Central memory CD8-positive, alpha-beta T cell (primary cell): Measurements from ENCODE around the gene ATR.
"Not testable (repeated sequence)": the region's sequence is repeated elsewhere in the genome, so short reads cannot be mapped to it uniquely, and the experiment has no call there.

Experiments used
- ATAC-seq: fragments of 150-1000 bp; cut with Tn5 transposase; replicated peaks from 2 replicates; pipeline ENCODE4 v1.10.0; 2022; ENCODE audit warnings: mild to moderate bottlenecking, moderate FRiP score, moderate number of reproducible peaks; ENCODE audit not compliant: poor library complexity, severe bottlenecking; ENCODE audit errors: extremely low read depth
- DNase-seq, 2 donors: peaks; one replicate each; pipeline ENCODE4 v3.0.0; 2021; ENCODE audit warnings: low spot score in 2 of 2
- H3K27ac Mint-ChIP-seq: one replicate; pipeline ENCODE4 v1.8.0; 2022; ENCODE audit warnings: low read depth, mild to moderate bottlenecking, moderate library complexity, mixed read lengths
- H3K27me3 Mint-ChIP-seq: one replicate; pipeline ENCODE4 v1.8.0; 2022; ENCODE audit warnings: mixed read lengths
- H3K36me3 Mint-ChIP-seq: one replicate; pipeline ENCODE4 v1.8.0; 2022; ENCODE audit warnings: mild to moderate bottlenecking, moderate library complexity, mixed read lengths; ENCODE audit not compliant: insufficient read depth
- H3K4me1 Mint-ChIP-seq: one replicate; pipeline ENCODE4 v1.8.0; 2022; ENCODE audit warnings: mixed read lengths
- H3K4me3 Mint-ChIP-seq: one replicate; pipeline ENCODE4 v1.8.0; 2022; ENCODE audit warnings: mild to moderate bottlenecking, moderate library complexity, mixed read lengths
- H3K9me3 Mint-ChIP-seq: one replicate; pipeline ENCODE4 v1.8.0; 2022; ENCODE audit warnings: mixed read lengths

ATR gene

DNA sequence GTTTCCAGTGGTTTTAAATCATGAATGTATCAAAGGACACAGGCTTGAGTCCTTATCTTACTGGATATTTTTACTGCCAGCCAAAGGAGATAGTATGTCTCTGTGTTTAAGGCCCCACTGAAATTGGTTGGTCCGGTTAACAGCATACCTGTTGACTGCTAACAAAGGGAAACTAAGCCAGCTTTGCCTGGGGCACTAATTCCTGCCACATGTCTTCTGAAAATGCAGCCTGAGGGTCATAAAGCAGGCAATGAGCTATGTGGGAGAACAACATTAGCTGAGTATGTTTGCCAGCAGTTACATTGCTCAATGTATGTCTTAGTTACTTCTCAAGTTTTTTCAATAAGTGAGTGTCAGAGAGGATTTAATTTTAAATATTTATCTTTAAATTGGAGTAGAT lies 30.1 kb upstream of the ATR start:
- no peaks in the 10 kb centered on the region for H3K36me3 Mint-ChIP-seq
- no peak for DNase-seq
- H3K27me3 Mint-ChIP-seq = no peaks in the 10 kb centered on the region
- no peak overlapping the region for H3K27ac Mint-ChIP-seq
- ATAC-seq = no peak
- H3K4me1 Mint-ChIP-seq = no peaks in the 10 kb centered on the region
- no peak overlapping the region for H3K4me3 Mint-ChIP-seq
- no peaks in the 10 kb centered on the region for H3K9me3 Mint-ChIP-seq

DNA sequence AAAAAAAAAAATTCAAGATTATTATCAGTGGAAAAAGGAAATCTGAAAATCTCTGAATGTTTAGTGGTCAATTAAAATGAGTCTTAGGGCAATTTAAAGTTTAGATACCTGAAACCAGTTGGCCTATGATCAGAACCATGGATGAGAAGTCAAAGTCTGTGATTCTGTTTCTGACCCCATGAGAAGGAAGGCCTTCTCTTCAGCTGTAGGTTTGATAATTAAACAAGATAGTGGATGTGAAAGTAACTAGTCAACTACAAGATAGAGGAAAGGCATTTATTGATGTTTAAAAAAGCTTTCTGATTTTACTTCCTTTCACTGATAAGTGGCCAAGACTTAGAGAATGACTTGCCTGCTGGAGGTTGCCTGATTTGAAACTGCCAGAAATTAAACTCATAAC lies 26.4 kb upstream of the ATR start:
- H3K9me3 Mint-ChIP-seq = no peaks in the 10 kb centered on the region
- no peaks in the 10 kb centered on the region for H3K27me3 Mint-ChIP-seq
- H3K36me3 Mint-ChIP-seq = no peaks in the 10 kb centered on the region
- H3K27ac Mint-ChIP-seq = no peak overlapping the region
- no peak for ATAC-seq
- no peak overlapping the region for H3K4me3 Mint-ChIP-seq
- no peak for DNase-seq
- H3K4me1 Mint-ChIP-seq = no peaks in the 10 kb centered on the region

DNA sequence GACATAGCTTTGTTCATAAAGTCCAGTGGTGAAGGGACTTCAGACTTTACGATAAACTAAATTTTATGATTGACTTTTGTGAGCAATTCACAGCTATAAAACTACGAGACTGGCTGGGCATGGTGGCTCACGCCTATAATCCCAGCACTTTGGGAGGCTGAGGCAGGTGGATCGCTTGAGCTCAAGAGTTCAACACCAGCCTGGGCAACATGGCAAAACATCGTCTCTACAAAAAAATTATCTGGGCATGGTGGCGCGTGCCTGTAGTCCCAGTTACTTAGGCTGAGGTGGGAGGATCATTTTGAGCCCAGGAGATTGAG lies 24.8 kb upstream of the ATR start:
- not testable (repeated sequence) for DNase-seq, H3K4me1 Mint-ChIP-seq, H3K9me3 Mint-ChIP-seq, H3K4me3 Mint-ChIP-seq, ATAC-seq, H3K36me3 Mint-ChIP-seq, H3K27me3 Mint-ChIP-seq, H3K27ac Mint-ChIP-seq

DNA sequence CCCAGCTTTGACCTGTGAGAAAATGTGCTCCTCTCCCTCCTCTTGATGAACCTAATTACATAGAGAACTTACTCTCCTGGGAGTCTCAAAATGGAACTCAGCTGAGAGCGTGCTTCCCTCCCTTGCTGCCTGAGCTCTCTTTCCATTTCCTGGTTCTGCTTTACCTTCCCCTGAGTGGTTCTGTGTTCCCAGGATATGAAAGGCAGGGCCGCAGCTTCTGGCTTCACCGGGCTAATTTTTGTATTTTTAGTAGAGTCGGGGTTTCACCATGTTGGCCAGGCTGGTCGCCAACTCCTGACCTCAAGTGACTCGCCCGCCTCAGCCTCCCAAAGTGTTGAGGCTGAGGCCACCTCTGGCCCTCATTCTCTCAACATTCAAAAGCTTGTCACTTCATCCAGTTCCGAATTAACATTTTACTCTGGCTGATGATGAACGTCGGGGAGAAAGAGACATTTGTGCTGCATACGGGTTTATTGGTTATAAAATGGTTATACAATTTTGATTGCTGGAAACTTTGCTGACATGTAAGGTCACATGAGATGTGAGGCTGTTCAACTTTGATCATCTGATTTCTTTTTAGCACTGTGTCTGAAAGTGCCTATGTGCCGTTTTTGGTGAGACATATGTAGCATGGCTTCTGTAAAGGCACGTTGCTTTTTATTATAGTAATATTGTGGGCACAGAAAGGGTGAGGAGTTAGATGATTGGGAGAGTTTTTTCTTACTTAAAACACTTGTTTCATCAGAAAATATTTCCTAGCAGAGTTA lies 24.3 kb upstream of the ATR start:
- ATAC-seq = no peak
- Mint-ChIP-seq H3K27me3 (no peaks in the 10 kb centered on the region), H3K9me3 (no peaks in the 10 kb centered on the region), H3K36me3 (no peaks in the 10 kb centered on the region), H3K4me3 (no peak overlapping the region), H3K27ac (no peak overlapping the region), H3K4me1 (peaks cover 4% of the 10 kb centered on the region)
- DNase-seq = no peak

DNA sequence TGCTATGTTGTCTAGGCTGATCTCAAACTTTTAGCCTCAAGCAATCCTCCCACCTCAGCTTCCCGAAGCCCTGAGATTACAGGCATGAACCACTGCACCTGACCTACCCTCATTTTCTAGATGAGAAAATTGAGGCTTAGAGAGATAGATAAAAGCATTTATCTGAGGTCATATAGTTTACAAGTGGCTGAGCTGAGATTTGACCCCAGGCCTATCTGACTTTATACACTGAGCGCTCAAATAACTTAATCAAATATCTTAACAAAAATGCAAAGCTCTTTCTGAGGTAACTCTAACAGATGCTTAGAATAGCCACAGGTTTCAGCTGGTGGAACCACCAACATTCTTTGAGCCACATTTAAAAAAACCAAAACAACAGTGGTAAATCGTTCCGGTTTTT lies 23.2 kb upstream of the ATR start:
- Mint-ChIP-seq H3K4me1 (peaks cover 7% of the 10 kb centered on the region), H3K36me3 (no peaks in the 10 kb centered on the region), H3K9me3 (no peaks in the 10 kb centered on the region), H3K27ac (no peak overlapping the region), H3K27me3 (no peaks in the 10 kb centered on the region), H3K4me3 (no peak overlapping the region)
- no peak for ATAC-seq
- no peak for DNase-seq

DNA sequence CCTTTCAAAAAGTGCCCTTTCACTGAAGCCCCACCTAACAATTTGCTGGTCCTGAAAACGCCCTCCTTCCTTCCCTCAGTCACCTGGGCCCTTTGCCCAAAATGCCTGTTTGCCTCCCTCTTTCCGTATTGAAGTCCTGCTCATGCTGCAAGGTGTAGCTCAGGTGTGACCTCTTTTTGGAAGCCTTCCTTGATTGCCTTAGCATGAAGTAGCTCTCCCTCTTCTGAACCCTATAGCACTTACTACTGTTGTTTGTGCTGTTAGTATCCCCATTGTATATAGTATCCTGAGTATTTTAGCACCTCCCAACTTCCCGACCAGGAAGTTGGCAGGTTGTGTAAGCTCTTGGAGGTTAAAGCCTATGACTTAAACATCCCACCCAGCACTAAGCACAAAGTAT lies 19.4 kb upstream of the ATR start:
- no peaks in the 10 kb centered on the region for H3K9me3 Mint-ChIP-seq
- H3K27ac Mint-ChIP-seq = no peak overlapping the region
- peaks cover 9% of the 10 kb centered on the region for H3K27me3 Mint-ChIP-seq
- peak overlapping the region; percentile 1 for H3K4me3 Mint-ChIP-seq
- peaks cover 7% of the 10 kb centered on the region for H3K36me3 Mint-ChIP-seq
- H3K4me1 Mint-ChIP-seq = peaks cover 10% of the 10 kb centered on the region
- ATAC-seq = no peak
- DNase-seq = no peak

DNA sequence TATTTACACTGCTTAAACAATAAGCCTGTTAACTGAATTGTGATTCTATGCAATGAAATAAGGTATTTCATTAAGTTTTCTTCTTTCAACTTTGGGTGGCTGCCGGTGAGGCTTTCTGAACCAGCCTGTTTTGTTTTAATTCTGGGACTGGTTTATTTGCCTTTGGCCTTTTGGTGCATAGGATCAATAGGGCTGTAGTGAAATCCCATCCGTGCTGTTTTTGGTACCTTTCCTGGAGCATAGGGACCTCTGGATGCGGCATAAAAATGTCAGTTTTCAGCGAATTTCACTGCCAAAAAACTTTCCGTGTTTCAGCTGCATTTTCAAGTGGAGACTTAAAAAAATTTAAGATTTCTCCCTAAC lies 18.2 kb upstream of the ATR start:
- peak overlapping the region; percentile 88 for H3K27ac Mint-ChIP-seq
- DNase-seq (no peak), ATAC-seq (no peak)
- peaks cover 7% of the 10 kb centered on the region for H3K36me3 Mint-ChIP-seq
- H3K9me3 Mint-ChIP-seq = no peaks in the 10 kb centered on the region
- H3K4me3 Mint-ChIP-seq = peak overlapping the region; percentile 98
- H3K27me3 Mint-ChIP-seq = peaks cover 9% of the 10 kb centered on the region
- H3K4me1 Mint-ChIP-seq = peaks cover 10% of the 10 kb centered on the region

DNA sequence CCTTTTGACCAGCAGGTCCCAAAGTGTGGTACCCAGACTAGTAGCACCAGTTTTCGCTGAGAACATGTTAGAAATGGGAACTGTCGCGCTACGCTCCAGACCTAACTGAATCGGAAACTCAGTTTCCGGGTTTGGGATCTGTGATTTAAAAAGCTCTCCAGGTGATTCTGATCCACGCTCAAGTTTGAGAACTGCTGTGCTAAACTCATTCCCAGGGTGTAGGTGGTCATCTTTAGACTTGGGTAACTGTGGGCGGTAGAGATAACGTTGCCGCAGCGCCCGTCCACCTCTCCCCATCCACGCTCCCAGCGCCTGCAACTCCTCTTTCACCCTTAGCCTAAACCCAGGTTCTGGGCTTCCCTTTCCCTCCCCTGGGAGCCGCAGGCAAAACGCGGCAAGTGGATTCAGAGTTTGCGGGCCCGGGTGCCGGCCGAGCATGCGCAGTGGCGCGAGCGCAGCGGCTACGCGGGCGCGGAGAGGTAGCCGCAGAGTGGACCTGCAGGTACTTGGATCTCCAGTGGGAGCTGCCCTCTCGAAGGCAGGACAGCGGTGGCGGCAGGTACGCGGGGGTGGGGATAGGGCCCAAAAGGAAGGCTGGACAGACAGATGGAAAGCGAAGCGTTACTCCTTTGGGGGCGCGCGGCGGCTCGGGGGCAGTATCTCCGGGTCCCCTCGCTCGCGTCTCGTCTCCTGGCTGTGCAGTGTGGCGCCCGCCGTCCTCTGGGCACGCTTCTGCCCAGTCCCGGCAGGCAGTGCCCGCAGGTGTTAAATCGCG lies 17.6 kb upstream of the ATR start, which contains the start of gene PLS1:
TSS of gene PLS1 (plus strand) at position 443 of the 775 bp plus-strand sequence. CDS start 67,845 bp downstream, outside the sequence.
- Mint-ChIP-seq H3K36me3 (peaks cover 7% of the 10 kb centered on the region), H3K4me1 (peaks cover 10% of the 10 kb centered on the region), H3K27me3 (peaks cover 9% of the 10 kb centered on the region), H3K9me3 (no peaks in the 10 kb centered on the region), H3K27ac (peak within 1 kb of the TSS; percentile 88), H3K4me3 (peak within 1 kb of the TSS; percentile 98)
- DNase-seq = peak; percentile 77 to 84
- ATAC-seq = peak; percentile 78

DNA sequence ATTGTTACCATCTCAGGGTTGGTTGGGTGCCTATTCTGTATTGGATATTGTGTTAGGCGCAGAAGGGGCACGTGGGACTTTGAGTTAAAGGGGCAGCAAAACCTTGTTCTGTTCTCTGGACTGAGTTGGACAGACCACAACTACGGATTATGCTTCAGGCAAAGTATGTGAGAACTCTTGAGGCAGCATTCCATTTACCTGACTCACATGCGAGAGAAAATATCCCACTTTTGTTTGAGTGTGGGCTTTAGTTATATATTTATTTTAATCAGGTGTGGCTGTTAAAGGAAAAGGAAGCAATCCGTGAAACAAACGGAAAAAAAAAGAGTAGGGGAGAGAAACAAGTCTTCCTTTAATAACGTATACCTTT lies 17.0 kb upstream of the ATR start:
- H3K4me3 Mint-ChIP-seq = peak overlapping the region; percentile 98
- peak overlapping the region; percentile 88 for H3K27ac Mint-ChIP-seq
- no peak for ATAC-seq
- peaks cover 7% of the 10 kb centered on the region for H3K36me3 Mint-ChIP-seq
- H3K27me3 Mint-ChIP-seq = peaks cover 14% of the 10 kb centered on the region
- H3K9me3 Mint-ChIP-seq = no peaks in the 10 kb centered on the region
- H3K4me1 Mint-ChIP-seq = peaks cover 10% of the 10 kb centered on the region
- DNase-seq = no peak

DNA sequence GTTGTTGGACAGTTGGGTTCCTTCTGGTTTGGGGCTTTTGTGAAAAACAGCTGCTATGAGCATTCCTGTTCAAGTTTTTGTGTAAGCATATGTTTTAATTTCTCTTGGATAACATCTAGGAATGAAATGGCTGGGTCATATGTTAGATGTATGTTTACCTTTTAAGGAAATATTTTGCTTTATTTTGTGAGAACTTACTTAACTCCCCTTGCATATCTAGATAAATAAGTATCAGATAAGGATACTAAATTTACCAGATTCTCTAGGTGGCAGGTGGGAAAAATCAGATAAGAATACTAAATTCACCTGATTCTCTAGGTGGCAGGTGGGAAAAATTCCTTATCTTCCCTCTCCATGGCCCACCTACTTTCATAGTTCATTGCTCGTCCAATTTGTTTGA lies 16.6 kb upstream of the ATR start:
- Mint-ChIP-seq H3K36me3 (peaks cover 7% of the 10 kb centered on the region), H3K9me3 (no peaks in the 10 kb centered on the region), H3K4me3 (peak overlapping the region; percentile 98), H3K27me3 (peaks cover 17% of the 10 kb centered on the region), H3K27ac (peak overlapping the region; percentile 88), H3K4me1 (peaks cover 10% of the 10 kb centered on the region)
- DNase-seq = no peak
- no peak for ATAC-seq

DNA sequence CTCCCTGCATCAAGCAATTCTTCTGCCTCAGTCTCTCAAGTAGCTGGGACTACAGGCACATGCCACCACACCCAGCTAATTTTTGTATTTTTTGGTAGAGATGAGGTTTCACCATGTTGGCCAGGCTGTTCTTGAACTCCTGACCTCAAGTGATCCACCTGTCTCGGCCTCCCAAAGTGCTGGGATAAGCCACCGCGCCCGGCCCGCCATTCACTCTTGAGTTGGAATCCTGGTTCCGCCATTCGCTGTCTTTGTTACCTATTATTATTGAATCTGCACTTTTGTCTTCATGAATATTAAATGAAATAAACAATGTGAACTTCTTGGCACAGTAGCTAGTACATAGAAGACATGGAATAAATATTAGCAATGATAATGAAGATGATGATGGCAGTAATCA lies 13.7 kb upstream of the ATR start:
- not testable (repeated sequence) for DNase-seq, H3K4me1 Mint-ChIP-seq, ATAC-seq, H3K4me3 Mint-ChIP-seq, H3K27ac Mint-ChIP-seq, H3K36me3 Mint-ChIP-seq, H3K9me3 Mint-ChIP-seq
- peaks cover 17% of the 10 kb centered on the region for H3K27me3 Mint-ChIP-seq

DNA sequence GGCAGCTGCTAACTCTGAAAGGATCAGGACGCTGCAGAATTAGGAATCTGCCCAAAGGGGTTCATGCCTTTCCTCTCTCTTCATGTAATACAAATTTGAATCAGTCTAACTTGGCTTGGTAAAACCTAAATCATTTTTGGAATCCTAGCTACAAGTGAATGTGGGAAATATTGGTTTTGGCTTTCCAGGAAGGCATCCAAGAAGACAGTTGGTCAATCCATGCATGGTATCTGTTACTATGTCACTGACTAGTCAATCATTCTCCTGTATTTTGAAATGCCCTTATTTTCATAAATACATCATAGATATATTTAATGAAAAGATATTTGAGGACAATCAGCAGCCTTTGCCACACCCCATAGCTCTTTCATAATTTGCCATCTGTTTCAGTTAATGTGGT lies 10.2 kb upstream of the ATR start:
- H3K36me3 Mint-ChIP-seq = peaks cover 3% of the 10 kb centered on the region
- H3K27ac Mint-ChIP-seq = no peak overlapping the region
- H3K27me3 Mint-ChIP-seq = peaks cover 18% of the 10 kb centered on the region
- ATAC-seq (no peak), DNase-seq (no peak)
- H3K9me3 Mint-ChIP-seq = no peaks in the 10 kb centered on the region
- H3K4me1 Mint-ChIP-seq = no peaks in the 10 kb centered on the region
- H3K4me3 Mint-ChIP-seq = no peak overlapping the region

DNA sequence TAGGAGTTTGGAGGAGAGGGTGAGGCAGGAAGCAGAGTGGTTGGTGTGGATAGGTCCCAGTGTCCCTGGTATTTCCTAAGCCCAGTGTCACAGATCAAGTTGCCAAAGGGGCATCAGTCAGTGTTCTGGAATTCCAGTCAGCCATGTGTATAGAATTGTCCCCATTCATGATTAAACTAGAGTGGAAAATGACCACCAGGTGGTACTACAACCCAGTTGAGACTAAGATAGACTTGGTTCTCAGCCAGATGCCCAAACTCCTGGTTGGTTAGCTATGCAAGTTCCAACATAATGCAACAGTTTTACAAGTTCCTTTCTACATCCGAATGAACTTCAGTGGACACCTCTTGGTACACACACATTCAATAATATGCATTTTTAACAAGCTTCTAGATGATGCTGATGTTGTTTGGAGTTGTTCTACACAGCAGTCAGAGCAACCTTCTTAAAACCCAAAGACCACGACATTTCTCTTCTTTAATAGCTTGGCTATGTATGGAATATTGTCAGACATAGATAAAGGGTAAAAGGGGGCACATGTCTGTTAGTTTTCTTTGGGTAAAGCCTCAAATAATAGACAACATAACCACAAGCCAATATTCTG lies 8.4 kb upstream of the ATR start:
- no peak overlapping the region for H3K4me3 Mint-ChIP-seq
- no peaks in the 10 kb centered on the region for H3K9me3 Mint-ChIP-seq
- DNase-seq (no peak), ATAC-seq (peak; percentile 54)
- H3K27ac Mint-ChIP-seq = no peak overlapping the region
- H3K27me3 Mint-ChIP-seq = peaks cover 25% of the 10 kb centered on the region
- H3K4me1 Mint-ChIP-seq = no peaks in the 10 kb centered on the region
- H3K36me3 Mint-ChIP-seq = peaks cover 3% of the 10 kb centered on the region
